PFSK-1 (cell line): ENCODE results near the gene FYCO1.

ENCODE experiments used
- FOXP2 ChIP-seq: optimal IDR thresholded peaks from 2 replicates; pipeline ENCODE3; 2011; ENCODE audit warnings: borderline replicate concordance, control low read depth, inconsistent platforms; ENCODE audit not compliant: insufficient read depth; ENCODE audit errors: extremely low read length, extremely low read depth
- POLR2AphosphoS5 ChIP-seq: IDR thresholded peaks from 2 replicates; pipeline ENCODE4 v1.6.1; 2012; ENCODE audit warnings: low read depth, mild to moderate bottlenecking, control low read depth, low read length, moderate library complexity
- REST ChIP-seq, 2 experiments: IDR thresholded peaks; 2 replicates each; pipeline versions ENCODE4 v1.6.1 to v1.8.0; 2011 to 2012; ENCODE audit warnings: low read depth in 2 of 2, low read length in 2 of 2, control low read depth in 1 of 2, inconsistent platforms in 1 of 2, mild to moderate bottlenecking in 1 of 2, moderate library complexity in 1 of 2; ENCODE audit not compliant: insufficient read depth in 1 of 2
- SIN3A ChIP-seq: IDR thresholded peaks from 2 replicates; pipeline ENCODE4 v1.6.1; 2012; ENCODE audit warnings: mild to moderate bottlenecking, low read length, moderate library complexity, borderline replicate concordance; ENCODE audit not compliant: insufficient read depth
- TAF1 ChIP-seq: IDR thresholded peaks from 2 replicates; pipeline ENCODE4 v1.6.1; 2012; ENCODE audit warnings: low read length, control low read depth, borderline replicate concordance; ENCODE audit not compliant: insufficient read depth

FYCO1 gene

GRCh38 chr3:45948881-45949280, 46.7 kb downstream of the FYCO1 start:
- TF ChIP-seq SIN3A (no peak), TAF1 (no peak), POLR2AphosphoS5 (no peak), FOXP2 (no peak), REST (IDR thresholded peaks at IDR 0.05; ENCODE audit: insufficient read depth in 1 of 2, low read depth in 2 of 2, low read length in 2 of 2) (no peak)

DNA sequence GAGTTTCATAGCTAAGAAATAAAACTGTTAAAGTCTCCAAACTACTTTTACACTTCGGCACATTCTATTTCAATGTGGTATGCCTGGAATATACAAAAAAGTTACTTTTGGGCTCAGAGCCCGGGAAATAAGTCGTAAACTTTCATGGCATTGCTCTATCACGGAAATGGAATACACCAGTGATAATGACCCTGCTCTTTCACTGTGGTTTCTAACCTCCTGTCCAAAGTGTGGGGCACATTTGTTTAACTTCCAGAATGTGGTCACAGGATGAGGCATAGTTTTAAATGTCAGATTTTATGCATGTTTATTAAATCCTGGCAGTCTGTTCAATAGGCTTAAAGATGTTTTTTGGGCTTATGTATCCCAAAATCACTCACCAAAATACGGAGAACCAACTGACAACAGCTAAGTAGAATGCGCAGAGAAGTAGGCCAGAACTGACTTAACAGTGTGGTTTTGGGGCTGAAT, 47.3 kb downstream of the FYCO1 start:
- TF ChIP-seq TAF1 (no peak), SIN3A (no peak), FOXP2 (no peak), REST (IDR thresholded peaks at IDR 0.05; ENCODE audit: insufficient read depth in 1 of 2, low read depth in 2 of 2, low read length in 2 of 2) (no peak), POLR2AphosphoS5 (no peak)

DNA sequence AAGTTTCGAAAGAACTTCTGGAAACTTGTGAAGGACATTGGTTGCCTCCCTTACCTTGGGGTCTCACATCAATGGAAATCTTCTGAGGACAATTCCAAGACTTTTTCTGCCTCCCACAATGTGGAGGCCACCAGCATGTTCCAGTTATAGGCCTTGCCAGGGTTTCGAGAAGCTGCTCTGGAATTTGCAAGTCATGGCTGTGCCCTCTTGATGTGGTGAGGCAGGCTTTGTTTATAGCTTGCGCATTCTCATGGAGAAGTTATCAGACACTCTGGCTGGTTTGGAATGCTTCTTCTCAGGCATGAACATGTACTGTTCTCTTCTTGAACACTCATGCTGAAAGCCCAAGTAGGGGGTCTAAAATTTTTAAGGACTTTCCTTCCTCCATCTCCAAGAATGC, 48.3 kb downstream of the FYCO1 start:
- TF ChIP-seq POLR2AphosphoS5, result no peak
- TF ChIP-seq FOXP2, result no peak
- TF ChIP-seq SIN3A, result no peak
- no peak for TF ChIP-seq REST (IDR thresholded peaks at IDR 0.05; ENCODE audit: insufficient read depth in 1 of 2, low read depth in 2 of 2, low read length in 2 of 2)
- TF ChIP-seq TAF1, result no peak

DNA sequence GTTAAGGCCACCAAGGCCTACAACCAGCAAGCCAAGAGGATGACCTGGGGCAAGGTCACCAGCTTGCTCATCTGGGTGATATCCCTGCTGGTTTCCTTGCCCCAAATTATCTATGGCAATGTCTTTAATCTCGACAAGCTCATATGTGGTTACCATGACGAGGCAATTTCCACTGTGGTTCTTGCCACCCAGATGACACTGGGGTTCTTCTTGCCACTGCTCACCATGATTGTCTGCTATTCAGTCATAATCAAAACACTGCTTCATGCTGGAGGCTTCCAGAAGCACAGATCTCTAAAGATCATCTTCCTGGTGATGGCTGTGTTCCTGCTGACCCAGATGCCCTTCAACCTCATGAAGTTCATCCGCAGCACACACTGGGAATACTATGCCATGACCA, 48.7 kb downstream of the FYCO1 start:
- TF ChIP-seq POLR2AphosphoS5 (no peak), FOXP2 (no peak), SIN3A (no peak), REST (IDR thresholded peaks at IDR 0.05; ENCODE audit: insufficient read depth in 1 of 2, low read depth in 2 of 2, low read length in 2 of 2) (no peak), TAF1 (no peak)

DNA sequence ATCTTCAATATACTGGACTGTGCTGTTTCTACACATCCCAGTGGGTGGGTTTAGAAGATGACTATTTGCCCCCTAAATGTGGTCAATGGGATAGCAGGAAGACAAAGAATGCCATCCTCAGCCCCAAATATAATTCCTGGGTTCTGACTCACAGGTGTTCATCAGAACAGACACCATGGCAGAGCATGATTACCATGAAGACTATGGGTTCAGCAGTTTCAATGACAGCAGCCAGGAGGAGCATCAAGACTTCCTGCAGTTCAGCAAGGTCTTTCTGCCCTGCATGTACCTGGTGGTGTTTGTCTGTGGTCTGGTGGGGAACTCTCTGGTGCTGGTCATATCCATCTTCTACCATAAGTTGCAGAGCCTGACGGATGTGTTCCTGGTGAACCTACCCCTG, 49.3 kb downstream of the FYCO1 start:
- TF ChIP-seq REST (IDR thresholded peaks at IDR 0.05; ENCODE audit: insufficient read depth in 1 of 2, low read depth in 2 of 2, low read length in 2 of 2), result no peak
- no peak for TF ChIP-seq SIN3A
- no peak for TF ChIP-seq FOXP2
- TF ChIP-seq POLR2AphosphoS5, result no peak
- no peak for TF ChIP-seq TAF1
